ENCODE measurements around the gene BCAP31. TPM values are rescaled to one million over a fixed set of nuclear protein-coding genes. Genes with fewer than 3 reads are reported as not detected.

Gene BCAP31
- 100 to 1,000 TPM; 162 TPM for total RNA-seq

DNA sequence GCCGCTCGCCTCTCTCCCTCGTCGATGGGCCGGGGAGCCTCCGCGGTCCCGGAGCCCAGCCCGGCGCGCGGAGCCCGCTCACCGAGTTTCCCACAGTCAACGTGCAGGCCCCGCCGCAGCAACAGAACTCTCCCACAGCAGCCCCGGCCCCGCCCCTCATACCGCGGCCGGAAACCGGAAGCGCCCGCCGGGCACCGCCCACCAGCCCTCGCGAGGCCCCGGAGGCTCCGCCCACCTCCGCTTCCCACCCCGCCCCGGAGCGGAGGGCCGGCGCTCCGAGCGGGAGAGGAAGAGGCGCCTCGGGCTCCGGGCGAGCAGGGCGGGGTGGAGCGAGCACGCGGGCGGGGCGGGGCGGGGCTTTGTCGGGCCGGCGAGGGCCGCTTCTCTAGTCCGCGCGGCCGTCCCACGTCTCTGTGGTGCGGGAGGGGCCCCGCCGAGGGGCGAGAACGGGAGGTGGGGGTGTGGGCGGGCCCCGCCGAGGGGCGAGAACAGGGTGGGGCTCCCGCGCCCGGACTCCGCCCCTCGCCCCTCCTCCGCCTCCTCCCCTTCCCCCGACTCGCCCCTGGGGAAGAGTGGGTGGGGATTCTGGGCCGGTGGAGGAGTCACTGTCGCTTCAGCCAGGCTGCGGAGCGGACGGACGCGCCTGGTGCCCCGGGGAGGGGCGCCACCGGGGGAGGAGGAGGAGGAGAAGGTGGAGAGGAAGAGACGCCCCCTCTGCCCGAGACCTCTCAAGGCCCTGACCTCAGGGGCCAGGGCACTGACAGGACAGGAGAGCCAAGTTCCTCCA lies at the start of gene BCAP31, which contains the start of gene ABCD1:
BCAP31 (minus strand) TSS at position 136 of the 787 bp plus-strand sequence. CDS start 1,143 bp downstream, outside the sequence.
ABCD1 (plus strand) TSS at position 605 of the 787 bp plus-strand sequence. CDS start 411 bp downstream, outside the sequence.
- peak; percentile 91 for DNase-seq
- Mint-ChIP-seq H3K9me3 (no peaks in the 10 kb centered on the region), H3K36me3 (ENCODE audit: low read depth) (peaks cover 27% of the 10 kb centered on the region), H3K27ac (peak within 1 kb of the TSS; percentile 84), H3K4me3 (peak within 1 kb of the TSS; percentile 89), H3K27me3 (no peaks in the 10 kb centered on the region), H3K4me1 (peaks cover 29% of the 10 kb centered on the region)
- CTCF ChIA-PET: interaction anchor here (0.6 kb wide), 1 partner anchor 260 kb away, joined by 3 read pairs; no protein-coding TSS in a partner anchor
- POLR2A ChIA-PET: no interaction called here

- DNase-seq: no peak
- peaks cover 2% of the 10 kb centered on the region for H3K4me1 Mint-ChIP-seq
- H3K36me3 Mint-ChIP-seq (ENCODE audit: low read depth): no peaks in the 10 kb centered on the region
- no peak overlapping the region for H3K27ac Mint-ChIP-seq
- POLR2A ChIA-PET: no interaction called here
- CTCF ChIA-PET: no interaction called here
- H3K9me3 Mint-ChIP-seq: no peaks in the 10 kb centered on the region
- H3K27me3 Mint-ChIP-seq: no peaks in the 10 kb centered on the region
- no peak overlapping the region for H3K4me3 Mint-ChIP-seq
These were observed 49.0 kb upstream of the BCAP31 start for GRCh38 chrX:153773218-153773611.

- Mint-ChIP-seq H3K27ac (no peak overlapping the region), H3K4me1 (peaks cover 2% of the 10 kb centered on the region), H3K4me3 (no peak overlapping the region), H3K36me3 (ENCODE audit: low read depth) (no peaks in the 10 kb centered on the region), H3K9me3 (no peaks in the 10 kb centered on the region), H3K27me3 (no peaks in the 10 kb centered on the region)
- no peak for DNase-seq
- ChIA-PET CTCF (no interaction called here), POLR2A (no interaction called here)
These were observed 48.4 kb upstream of the BCAP31 start for GRCh38 chrX:153772316-153773217.

- Mint-ChIP-seq H3K27ac (no peak overlapping the region), H3K27me3 (no peaks in the 10 kb centered on the region), H3K4me3 (no peak overlapping the region), H3K9me3 (no peaks in the 10 kb centered on the region), H3K4me1 (peaks cover 2% of the 10 kb centered on the region), H3K36me3 (ENCODE audit: low read depth) (no peaks in the 10 kb centered on the region)
- ChIA-PET CTCF (no interaction called here), POLR2A (no interaction called here)
- DNase-seq: no peak
These were observed 47.5 kb upstream of the BCAP31 start for GRCh38 chrX:153771415-153772315.

- peaks cover 2% of the 10 kb centered on the region for H3K4me1 Mint-ChIP-seq
- no peak overlapping the region for H3K27ac Mint-ChIP-seq
- DNase-seq: no peak
- POLR2A ChIA-PET: no interaction called here
- H3K4me3 Mint-ChIP-seq: no peak overlapping the region
- no peaks in the 10 kb centered on the region for H3K9me3 Mint-ChIP-seq
- CTCF ChIA-PET: no interaction called here
- no peaks in the 10 kb centered on the region for H3K27me3 Mint-ChIP-seq
- H3K36me3 Mint-ChIP-seq (ENCODE audit: low read depth): no peaks in the 10 kb centered on the region
These were observed 46.6 kb upstream of the BCAP31 start for GRCh38 chrX:153770601-153771414.

DNA sequence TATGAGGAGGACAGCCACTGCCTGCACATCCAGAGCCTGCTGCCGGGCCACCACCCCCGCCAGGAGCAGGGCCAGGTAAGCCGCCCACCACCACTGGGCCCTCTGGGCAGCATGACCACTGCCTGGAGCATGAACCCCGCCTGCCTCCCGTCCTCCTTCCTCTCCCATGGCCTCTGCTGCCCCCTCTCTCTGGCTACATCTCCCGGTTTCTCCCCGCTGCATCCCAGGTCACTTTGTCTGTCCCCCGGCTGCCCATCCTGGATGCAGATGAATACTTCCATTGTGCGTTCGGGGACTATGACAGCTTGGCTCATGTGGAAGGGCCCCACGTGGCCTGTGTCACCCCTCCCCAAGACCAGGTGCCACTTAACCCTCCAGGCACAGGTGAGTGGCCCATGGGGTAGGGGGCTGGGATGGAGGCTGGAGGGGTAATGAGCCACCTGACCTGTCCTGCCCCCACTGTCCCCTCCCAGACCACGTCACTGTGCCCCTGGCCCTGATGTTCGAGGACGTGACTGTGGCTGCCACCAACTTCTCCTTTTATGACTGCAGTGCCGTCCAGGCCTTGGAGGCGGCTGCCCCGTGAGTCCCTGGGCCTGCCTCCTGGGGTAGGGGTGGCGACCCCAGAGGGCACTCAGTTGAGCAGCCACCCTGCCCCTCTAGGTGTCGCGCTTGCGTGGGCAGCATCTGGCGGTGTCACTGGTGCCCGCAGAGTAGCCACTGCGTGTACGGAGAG lies 45.8 kb upstream of the BCAP31 start:
- ChIA-PET CTCF (no interaction called here), POLR2A (no interaction called here)
- Mint-ChIP-seq H3K4me1 (peaks cover 2% of the 10 kb centered on the region), H3K27ac (no peak overlapping the region), H3K4me3 (no peak overlapping the region), H3K9me3 (no peaks in the 10 kb centered on the region), H3K27me3 (no peaks in the 10 kb centered on the region), H3K36me3 (ENCODE audit: low read depth) (no peaks in the 10 kb centered on the region)
- DNase-seq: no peak

DNA sequence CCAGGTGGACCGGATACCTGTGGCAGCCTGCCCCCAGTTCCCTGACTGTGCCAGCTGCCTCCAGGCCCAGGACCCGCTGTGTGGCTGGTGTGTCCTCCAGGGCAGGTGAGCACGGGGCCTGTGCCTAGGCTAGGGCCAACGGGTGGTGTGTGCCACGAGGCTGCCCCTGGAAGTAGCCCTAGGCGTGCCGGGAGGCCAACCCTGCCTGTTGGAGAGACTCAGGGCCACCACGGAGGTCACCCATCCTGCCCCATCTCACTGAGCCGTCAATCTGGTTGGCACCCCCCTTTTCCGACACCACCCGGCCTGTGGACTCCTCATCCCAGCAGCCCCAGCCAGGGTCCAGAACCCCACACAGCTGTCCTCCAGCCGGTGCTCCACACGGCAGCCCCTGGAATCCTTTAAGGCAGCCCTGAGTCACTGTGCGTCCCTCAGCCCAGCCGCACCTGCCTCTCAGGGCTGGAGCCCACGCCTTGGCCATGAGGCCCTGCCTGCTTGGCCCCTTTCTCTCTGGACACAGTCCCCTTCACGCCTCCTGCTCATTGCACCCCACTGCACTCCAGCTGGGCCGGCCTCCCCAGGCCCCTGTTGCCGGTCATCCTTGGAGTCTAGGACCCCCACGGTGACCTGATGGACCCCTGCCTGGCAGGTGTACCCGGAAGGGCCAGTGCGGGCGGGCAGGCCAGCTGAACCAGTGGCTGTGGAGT lies 45.1 kb upstream of the BCAP31 start:
- Mint-ChIP-seq H3K9me3 (no peaks in the 10 kb centered on the region), H3K4me1 (peaks cover 2% of the 10 kb centered on the region), H3K27me3 (no peaks in the 10 kb centered on the region), H3K27ac (no peak overlapping the region), H3K4me3 (no peak overlapping the region), H3K36me3 (ENCODE audit: low read depth) (no peaks in the 10 kb centered on the region)
- POLR2A ChIA-PET: no interaction called here
- CTCF ChIA-PET: no interaction called here
- DNase-seq: no peak

DNA sequence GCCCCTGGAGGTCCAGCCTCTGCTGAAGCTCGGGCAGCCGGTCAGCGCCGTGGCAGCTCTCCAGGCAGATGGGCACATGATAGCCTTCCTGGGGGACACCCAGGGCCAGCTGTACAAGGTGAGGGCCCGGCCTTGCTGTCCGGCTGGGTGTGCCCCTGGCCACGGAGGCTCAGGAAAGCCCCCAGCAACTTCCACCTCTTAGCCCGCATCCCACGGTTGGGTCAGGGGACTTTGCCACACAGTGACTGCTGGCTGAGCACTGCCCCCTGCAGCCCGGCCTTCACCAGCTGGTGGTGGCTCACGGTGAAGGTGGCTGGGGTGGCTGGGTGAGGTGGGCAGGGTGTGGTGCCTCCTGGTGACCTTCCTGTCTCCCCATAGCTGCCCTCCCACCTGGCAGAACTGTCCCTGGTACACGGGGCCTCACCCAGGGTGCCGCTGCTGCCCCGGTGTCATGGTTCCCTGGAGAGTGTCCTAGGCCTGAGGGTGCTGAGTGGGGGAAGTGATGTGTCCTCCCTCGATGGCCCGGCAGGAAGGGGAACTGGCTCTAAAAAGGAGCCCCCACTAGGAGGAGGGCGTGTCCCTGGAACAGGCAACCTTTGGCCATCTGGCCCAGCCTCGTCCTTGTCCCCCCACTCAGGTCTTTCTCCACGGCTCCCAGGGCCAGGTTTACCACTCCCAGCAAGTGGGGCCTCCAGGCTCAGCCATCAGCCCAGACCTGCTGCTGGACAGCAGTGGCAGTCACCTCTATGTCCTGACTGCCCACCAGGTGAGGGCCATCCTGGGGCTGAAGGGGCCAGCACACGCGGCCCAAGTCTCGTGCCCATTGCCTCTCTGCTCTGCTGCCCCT lies 44.3 kb upstream of the BCAP31 start:
- Mint-ChIP-seq H3K4me1 (peaks cover 6% of the 10 kb centered on the region), H3K4me3 (no peak overlapping the region), H3K36me3 (ENCODE audit: low read depth) (no peaks in the 10 kb centered on the region), H3K27me3 (no peaks in the 10 kb centered on the region), H3K9me3 (no peaks in the 10 kb centered on the region), H3K27ac (no peak overlapping the region)
- ChIA-PET CTCF (no interaction called here), POLR2A (no interaction called here)
- no peak for DNase-seq

DNA sequence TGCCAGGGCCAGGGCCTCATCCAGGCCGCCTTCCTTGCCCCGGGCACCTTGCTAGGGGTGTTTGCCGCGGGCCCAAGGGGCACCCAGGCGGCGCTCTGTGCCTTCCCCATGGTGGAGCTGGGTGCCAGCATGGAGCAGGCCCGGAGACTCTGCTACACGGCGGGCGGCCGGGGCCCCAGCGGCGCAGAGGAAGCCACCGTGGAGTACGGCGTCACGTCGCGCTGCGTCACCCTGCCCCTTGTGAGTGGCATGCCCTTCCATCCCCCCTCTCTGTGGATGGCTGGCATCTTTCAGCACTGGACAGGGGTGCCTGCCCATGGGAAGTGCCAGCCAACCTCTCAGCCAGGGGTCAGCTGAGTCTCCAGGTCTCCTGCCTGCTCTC lies 43.5 kb upstream of the BCAP31 start:
- ChIA-PET CTCF (no interaction called here), POLR2A (no interaction called here)
- no peak overlapping the region for H3K27ac Mint-ChIP-seq
- H3K36me3 Mint-ChIP-seq (ENCODE audit: low read depth): no peaks in the 10 kb centered on the region
- no peak for DNase-seq
- H3K4me3 Mint-ChIP-seq: no peak overlapping the region
- peaks cover 6% of the 10 kb centered on the region for H3K4me1 Mint-ChIP-seq
- no peaks in the 10 kb centered on the region for H3K9me3 Mint-ChIP-seq
- no peaks in the 10 kb centered on the region for H3K27me3 Mint-ChIP-seq

- Mint-ChIP-seq H3K9me3 (no peaks in the 10 kb centered on the region), H3K4me3 (no peak overlapping the region), H3K4me1 (peaks cover 6% of the 10 kb centered on the region), H3K27ac (no peak overlapping the region), H3K36me3 (ENCODE audit: low read depth) (no peaks in the 10 kb centered on the region), H3K27me3 (no peaks in the 10 kb centered on the region)
- ChIA-PET CTCF (interaction anchor here (1.7 kb wide), 1 partner anchor 181 kb away, joined by 5 read pairs; no protein-coding TSS in a partner anchor), POLR2A (no interaction called here)
- no peak for DNase-seq
These were observed 42.9 kb upstream of the BCAP31 start for GRCh38 chrX:153766871-153767673.
